Subcutaneous adipose tissue (tissue), 4 donors: ENCODE data around the gene IRX6. TPM values are rescaled to one million over a fixed set of nuclear protein-coding genes. Genes with fewer than 3 reads are reported as not detected.

Experiments used
- total RNA-seq, 4 donors: library from RNA; depleted of rRNA; stranded (reverse); fragments of >200 nt; gene quantifications; one replicate each; pipeline ENCODE4 v1.1.0, GENCODE V29; 2016
- TF ChIP-seq, protein P1 (sequence below): fragments of 450-650 bp; IDR thresholded peaks from one replicate; pipeline ENCODE4 v1.5.1; 2016; ENCODE audit warnings: low read depth, mild to moderate bottlenecking, control low read depth, antibody characterized with exemption, moderate library complexity

The IRX6 gene
- total RNA-seq = 10 to 100 TPM in 2 of 4 donors, 1 to 10 TPM in 2; 5.2 to 15.2 (median 11.1) TPM

GRCh38 chr16:55323637-55324271, at the start of gene IRX6:
Gene IRX6 (plus strand): TSS chr16:55324203. CDS start chr16:55325092, 889 bp downstream.
- TF ChIP-seq, protein P1, sequence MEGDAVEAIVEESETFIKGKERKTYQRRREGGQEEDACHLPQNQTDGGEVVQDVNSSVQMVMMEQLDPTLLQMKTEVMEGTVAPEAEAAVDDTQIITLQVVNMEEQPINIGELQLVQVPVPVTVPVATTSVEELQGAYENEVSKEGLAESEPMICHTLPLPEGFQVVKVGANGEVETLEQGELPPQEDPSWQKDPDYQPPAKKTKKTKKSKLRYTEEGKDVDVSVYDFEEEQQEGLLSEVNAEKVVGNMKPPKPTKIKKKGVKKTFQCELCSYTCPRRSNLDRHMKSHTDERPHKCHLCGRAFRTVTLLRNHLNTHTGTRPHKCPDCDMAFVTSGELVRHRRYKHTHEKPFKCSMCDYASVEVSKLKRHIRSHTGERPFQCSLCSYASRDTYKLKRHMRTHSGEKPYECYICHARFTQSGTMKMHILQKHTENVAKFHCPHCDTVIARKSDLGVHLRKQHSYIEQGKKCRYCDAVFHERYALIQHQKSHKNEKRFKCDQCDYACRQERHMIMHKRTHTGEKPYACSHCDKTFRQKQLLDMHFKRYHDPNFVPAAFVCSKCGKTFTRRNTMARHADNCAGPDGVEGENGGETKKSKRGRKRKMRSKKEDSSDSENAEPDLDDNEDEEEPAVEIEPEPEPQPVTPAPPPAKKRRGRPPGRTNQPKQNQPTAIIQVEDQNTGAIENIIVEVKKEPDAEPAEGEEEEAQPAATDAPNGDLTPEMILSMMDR = no peak

GRCh38 chr16:55274391-55274790, 49.6 kb upstream of the IRX6 start:
- TF ChIP-seq, protein P1 = no peak

DNA sequence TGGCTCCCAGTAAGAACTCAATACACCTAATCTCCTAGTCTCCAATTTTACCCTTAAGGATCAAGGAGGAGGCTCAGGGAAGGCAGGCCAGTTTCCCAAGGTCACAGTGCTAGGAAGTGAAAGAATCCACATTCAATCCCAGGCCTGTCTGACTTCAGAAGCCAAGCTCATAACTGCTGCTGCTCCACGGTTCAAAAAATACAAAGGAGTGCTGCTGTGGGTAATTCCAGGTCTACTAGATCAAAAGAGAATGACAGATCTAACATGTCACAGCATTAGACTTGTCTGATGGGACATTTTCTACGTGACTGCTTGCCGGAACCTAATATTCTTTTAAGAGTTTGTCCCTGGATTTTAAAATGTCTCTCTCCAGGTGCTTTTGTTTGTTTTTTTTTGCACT, 48.8 kb upstream of the IRX6 start:
- TF ChIP-seq, protein P1 = no peak

- TF ChIP-seq, protein P1 = no peak
These were observed 48.1 kb upstream of the IRX6 start for GRCh38 chr16:55275869-55276268.

GRCh38 chr16:55277536-55277935, 46.5 kb upstream of the IRX6 start:
- TF ChIP-seq, protein P1 = no peak

GRCh38 chr16:55279598-55279997, 44.4 kb upstream of the IRX6 start:
- TF ChIP-seq, protein P1 = no peak

DNA sequence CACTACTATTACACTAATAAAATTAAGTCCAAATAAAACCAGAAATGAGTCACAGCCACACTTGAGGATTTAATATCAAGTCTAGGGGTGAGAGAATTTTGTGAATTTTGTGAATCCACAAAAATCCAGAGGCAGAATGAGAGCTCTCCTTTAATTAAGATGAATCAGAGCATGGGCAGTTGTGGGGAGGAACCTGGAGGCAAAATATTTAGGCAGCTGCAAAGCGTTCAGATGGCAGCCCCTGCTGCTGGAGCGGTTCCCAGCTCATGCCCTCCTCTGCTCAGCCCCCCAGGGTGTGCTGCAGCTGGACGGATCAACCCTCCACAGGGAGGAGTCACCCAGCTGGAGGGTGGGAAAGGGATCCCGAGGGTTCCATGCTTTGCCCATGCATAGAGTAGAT, 43.4 kb upstream of the IRX6 start:
- TF ChIP-seq, protein P1 = no peak
